ENCODE measurements around the gene FKBP4. TPM values are rescaled to one million over a fixed set of nuclear protein-coding genes. Genes with fewer than 3 reads are reported as not detected.
A peak's percentile ranks its signal among the peaks of the same experiment; 100 is the strongest.
"Not testable (repeated sequence)": the region's sequence is repeated elsewhere in the genome, so short reads cannot be mapped to it uniquely, and the experiment has no call there.

The FKBP4 gene
- total RNA-seq: 34.2 TPM

GRCh38 chr12:2794736-2795289, at the start of gene FKBP4:
Gene FKBP4, plus strand, starts transcription at chr12:2794970. Its CDS starts 170 bp downstream, at chr12:2795140.
- peak; percentile 71 to 86 (median 86) for DNase-seq (ENCODE audit: low read depth in 2 of 3, low spot score in 2 of 3)

GRCh38 chr12:2745655-2746054, 49.1 kb upstream of the FKBP4 start:
- no peak for DNase-seq (ENCODE audit: low read depth in 2 of 3, low spot score in 2 of 3)

GRCh38 chr12:2749580-2749979, 45.2 kb upstream of the FKBP4 start:
- DNase-seq (ENCODE audit: low read depth in 2 of 3, low spot score in 2 of 3): no peak

GRCh38 chr12:2750185-2750584, 44.6 kb upstream of the FKBP4 start:
- no peak for DNase-seq (ENCODE audit: low read depth in 2 of 3, low spot score in 2 of 3)

GRCh38 chr12:2751230-2751629, 43.5 kb upstream of the FKBP4 start:
- DNase-seq (ENCODE audit: low read depth in 2 of 3, low spot score in 2 of 3): no peak

GRCh38 chr12:2751686-2752085, 43.1 kb upstream of the FKBP4 start:
- DNase-seq (ENCODE audit: low read depth in 2 of 3, low spot score in 2 of 3): no peak

- DNase-seq (ENCODE audit: low read depth in 2 of 3, low spot score in 2 of 3): peak; percentile 56 to 90 (median 87)
Observed at GRCh38 chr12:2752676-2753371, 41.9 kb upstream of the FKBP4 start.

- no peak for DNase-seq (ENCODE audit: low read depth in 2 of 3, low spot score in 2 of 3)
Observed at GRCh38 chr12:2753536-2753935, 41.2 kb upstream of the FKBP4 start.

GRCh38 chr12:2754208-2754607, 40.6 kb upstream of the FKBP4 start:
- no peak for DNase-seq (ENCODE audit: low read depth in 2 of 3, low spot score in 2 of 3)

- no peak for DNase-seq (ENCODE audit: low read depth in 2 of 3, low spot score in 2 of 3)
Observed at GRCh38 chr12:2756756-2757155, 38.0 kb upstream of the FKBP4 start.

- no peak for DNase-seq (ENCODE audit: low read depth in 2 of 3, low spot score in 2 of 3)
Observed at GRCh38 chr12:2759733-2760132, 35.0 kb upstream of the FKBP4 start.

GRCh38 chr12:2764398-2764797, 30.4 kb upstream of the FKBP4 start:
- DNase-seq (ENCODE audit: low read depth in 2 of 3, low spot score in 2 of 3): no peak

- no peak for DNase-seq (ENCODE audit: low read depth in 2 of 3, low spot score in 2 of 3)
Observed at GRCh38 chr12:2765052-2765451, 29.7 kb upstream of the FKBP4 start.

GRCh38 chr12:2765608-2766007, 29.2 kb upstream of the FKBP4 start:
- no peak for DNase-seq (ENCODE audit: low read depth in 2 of 3, low spot score in 2 of 3)

GRCh38 chr12:2768224-2768961, 26.4 kb upstream of the FKBP4 start:
- no peak for DNase-seq (ENCODE audit: low read depth in 2 of 3, low spot score in 2 of 3)

GRCh38 chr12:2769866-2770533, 24.8 kb upstream of the FKBP4 start:
- DNase-seq (ENCODE audit: low read depth in 2 of 3, low spot score in 2 of 3): no peak

- DNase-seq (ENCODE audit: low read depth in 2 of 3, low spot score in 2 of 3): not testable (repeated sequence)
Observed at GRCh38 chr12:2770544-2770943, 24.2 kb upstream of the FKBP4 start.

GRCh38 chr12:2772370-2772769, 22.4 kb upstream of the FKBP4 start:
- no peak for DNase-seq (ENCODE audit: low read depth in 2 of 3, low spot score in 2 of 3)

GRCh38 chr12:2773199-2773875, 21.4 kb upstream of the FKBP4 start:
- DNase-seq (ENCODE audit: low read depth in 2 of 3, low spot score in 2 of 3): no peak

GRCh38 chr12:2775431-2775830, 19.3 kb upstream of the FKBP4 start:
- DNase-seq (ENCODE audit: low read depth in 2 of 3, low spot score in 2 of 3): no peak

Measured in hematopoietic multipotent progenitor cell (in vitro differentiated cells).